ENCODE data around the gene RNF207.

- no peak for TF ChIP-seq CTCF (IDR thresholded peaks at IDR 0.05)
- no peak for TF ChIP-seq POLR2A (IDR thresholded peaks at IDR 0.05)
These were observed 51.7 kb downstream of the RNF207 start for GRCh38 chr1:6257541-6258069.
